Stimulated activated naive CD8-positive, alpha-beta T cell treated with anti-CD3 and anti-CD28 coated beads, Interleukin-15, Interleukin-2, amounts not matched to agents 100 U/mL and 50 U/mL, for 24 hours (primary cell): ENCODE measurements around the gene MYORG.

Experiments used
- ATAC-seq: fragments of 150-1000 bp; cut with Tn5 transposase; one replicate; pipeline ENCODE4 v1.10.0; 2021
- DNase-seq: peaks from one replicate; pipeline ENCODE4 v3.0.0; 2021

The MYORG gene

GRCh38 chr9:34333836-34334235 is 42.9 kb downstream of the MYORG start:
- no peak for DNase-seq
- ATAC-seq = no peak

- DNase-seq (no peak), ATAC-seq (no peak)
Measured at GRCh38 chr9:34332076-34332964, 44.4 kb downstream of the MYORG start.

GRCh38 chr9:34331196-34331595 is 45.5 kb downstream of the MYORG start:
- ATAC-seq (no peak), DNase-seq (no peak)

- DNase-seq (peak; percentile 95), ATAC-seq (peak; percentile 96)
Measured at GRCh38 chr9:34328987-34329832, 47.5 kb downstream of the MYORG start, which contains the start of the genes KIF24 and NUDT2. TSS of gene KIF24 (minus strand) at chr9:34329268. CDS start at chr9:34311346, 17,922 bp downstream. TSS of gene NUDT2 (plus strand) at chr9:34329569. CDS start at chr9:34339040, 9,471 bp downstream.

- no peak for DNase-seq
- ATAC-seq = no peak
Measured at GRCh38 chr9:34328500-34328986, 48.2 kb downstream of the MYORG start.

- DNase-seq (no peak), ATAC-seq (no peak)
Measured at GRCh38 chr9:34326690-34327089, 50.0 kb downstream of the MYORG start.

- no peak for ATAC-seq
- DNase-seq = no peak
Measured at GRCh38 chr9:34322899-34323591, 53.7 kb downstream of the MYORG start.

- DNase-seq (no peak), ATAC-seq (no peak)
Measured at GRCh38 chr9:34321451-34321850, 55.2 kb downstream of the MYORG start.

- DNase-seq (no peak), ATAC-seq (no peak)
Measured at GRCh38 chr9:34318163-34318790, 58.4 kb downstream of the MYORG start.

GRCh38 chr9:34317436-34317835 is 59.3 kb downstream of the MYORG start:
- ATAC-seq (no peak), DNase-seq (no peak)
